Stimulated activated CD8-positive, alpha-beta memory T cell treated with anti-CD3 and anti-CD28 coated beads, Interleukin-7, amount 100 ng/mL, for 24 hours (primary cell): ENCODE measurements around the gene TNS3.

Experiments
- DNase-seq: peaks from one replicate; pipeline ENCODE4 v3.0.0-alpha.2; 2020; ENCODE audit warnings: low read depth

TNS3 gene

DNA sequence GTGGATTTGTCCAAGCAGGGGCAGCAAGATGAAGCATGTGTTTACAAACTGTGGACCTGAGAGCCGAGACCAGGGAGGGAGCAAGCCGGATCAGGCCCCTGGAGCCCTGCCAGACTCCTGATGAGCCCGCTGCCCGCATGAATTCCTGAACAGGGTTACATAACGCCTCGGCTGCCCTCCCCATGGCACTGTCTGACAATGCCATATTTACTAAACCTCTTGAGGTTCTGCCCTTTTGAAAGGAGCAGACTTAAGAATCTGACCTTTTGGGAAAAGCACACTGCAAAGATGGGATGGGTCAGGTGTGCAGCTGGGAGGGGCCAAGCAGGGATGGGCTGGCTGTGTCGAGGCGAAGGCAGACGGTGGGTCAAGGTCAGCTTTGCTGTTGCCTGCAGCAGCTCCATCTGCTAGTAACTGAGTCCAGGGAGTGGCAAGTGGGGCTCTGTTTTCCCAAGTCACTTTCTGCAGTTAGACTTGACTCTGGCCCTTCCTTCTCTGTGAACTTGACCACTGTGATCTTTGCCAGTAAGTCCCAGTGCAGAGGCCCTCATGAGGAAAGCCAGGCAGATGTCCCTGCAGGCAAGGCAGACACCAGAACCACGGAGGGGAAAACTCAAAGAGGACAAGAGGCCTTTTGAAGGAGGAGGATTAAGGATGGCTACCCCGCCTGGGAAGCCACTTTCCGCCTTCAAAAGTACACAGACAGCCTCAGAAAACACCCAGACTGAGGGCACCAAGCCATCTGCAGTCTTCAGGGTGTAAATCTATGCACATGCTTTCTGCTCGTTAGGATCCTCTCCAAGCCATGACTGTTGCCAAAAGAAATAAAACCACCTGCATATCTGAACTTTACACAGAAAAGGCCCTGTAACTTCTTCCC lies 175.8 kb downstream of the TNS3 start:
- DNase-seq = no peak

- no peak for DNase-seq
Observed at GRCh38 chr7:47405286-47405904, 176.5 kb downstream of the TNS3 start.

DNA sequence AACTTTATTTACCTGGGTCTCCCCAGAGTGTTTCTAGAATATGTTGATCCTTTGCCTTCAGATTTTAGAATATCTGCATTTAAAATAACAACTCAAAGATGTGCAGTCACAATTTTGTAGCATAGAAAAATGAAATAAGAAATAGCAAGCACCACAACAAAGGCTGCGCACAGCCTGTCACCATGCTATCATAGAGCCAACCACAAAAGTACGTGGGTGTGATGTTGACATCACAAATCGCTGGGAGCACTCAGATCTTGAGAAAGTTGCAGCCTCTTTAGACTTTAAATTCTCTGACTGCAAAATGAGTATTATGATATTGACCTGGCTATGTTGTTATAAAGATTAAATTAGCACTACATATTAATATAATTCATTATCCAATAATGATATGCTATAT lies 177.9 kb downstream of the TNS3 start:
- no peak for DNase-seq

- no peak for DNase-seq
Observed at GRCh38 chr7:47402941-47403866, 178.7 kb downstream of the TNS3 start.

DNA sequence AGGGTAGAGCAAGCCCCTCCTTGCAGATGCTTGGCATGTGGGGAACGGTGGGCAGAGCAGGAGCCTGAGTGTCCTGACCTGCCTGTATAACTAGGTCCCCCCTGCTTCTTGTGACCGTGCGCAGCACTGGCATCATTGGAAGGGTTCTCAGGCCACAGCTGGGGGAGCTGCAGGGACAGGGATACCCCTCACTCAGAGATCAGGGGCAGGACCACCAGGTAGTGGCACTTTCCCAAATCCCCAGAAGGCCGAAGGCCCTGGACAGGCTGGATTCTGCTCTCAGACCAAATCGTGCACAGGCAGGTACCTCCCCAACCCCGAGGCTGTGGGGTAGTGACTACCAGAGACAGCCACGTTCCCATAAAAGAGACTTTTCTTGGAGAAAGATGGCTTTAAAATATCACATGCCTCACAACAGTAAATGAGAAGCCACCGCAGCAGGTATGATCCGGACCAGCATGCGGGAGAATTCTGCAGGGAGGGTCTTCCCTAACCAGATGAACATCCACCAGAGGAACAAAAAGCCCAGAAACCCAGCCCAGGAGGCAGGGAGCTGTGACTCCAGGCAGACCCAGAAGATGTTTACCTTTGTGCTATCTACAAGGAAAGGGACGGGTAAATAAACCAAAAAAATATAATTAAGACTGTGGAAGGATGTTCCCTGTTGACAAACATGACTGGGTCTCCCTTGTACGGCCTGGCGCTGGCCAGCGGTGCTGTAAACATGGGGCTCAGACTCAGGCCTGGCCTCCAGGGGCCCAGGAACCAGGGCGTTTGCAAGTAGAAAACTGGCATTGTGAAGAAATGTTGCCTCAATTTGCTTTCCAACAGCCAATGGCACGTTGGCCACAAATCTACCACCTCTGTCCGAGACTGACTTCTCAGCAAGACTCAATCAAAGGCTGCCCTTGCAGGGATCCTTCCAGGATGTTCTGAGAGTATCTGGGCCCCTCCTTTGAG lies 180.0 kb downstream of the TNS3 start:
- no peak for DNase-seq

- no peak for DNase-seq
Observed at GRCh38 chr7:47400741-47401206, 181.1 kb downstream of the TNS3 start.

DNA sequence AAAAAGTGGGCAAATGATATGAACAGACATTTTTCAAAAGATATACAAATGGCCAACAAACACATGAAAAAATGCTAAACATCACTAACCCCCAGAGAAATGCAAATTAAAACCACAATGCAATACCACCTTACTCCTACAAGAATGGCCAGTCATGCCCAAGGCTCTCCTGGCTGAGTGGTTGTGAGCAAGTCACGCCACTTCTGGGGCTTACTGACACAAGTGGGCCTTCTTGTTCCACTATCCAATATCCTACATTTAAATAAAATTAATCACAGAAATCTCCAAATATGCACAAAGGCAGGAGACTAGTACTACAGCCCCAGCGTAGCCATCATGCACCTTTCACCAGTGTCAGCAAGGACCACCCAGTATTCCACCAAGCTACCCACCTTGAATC lies 181.9 kb downstream of the TNS3 start:
- no peak for DNase-seq

GRCh38 chr7:47394751-47395252 lies 187.1 kb downstream of the TNS3 start:
- no peak for DNase-seq

DNA sequence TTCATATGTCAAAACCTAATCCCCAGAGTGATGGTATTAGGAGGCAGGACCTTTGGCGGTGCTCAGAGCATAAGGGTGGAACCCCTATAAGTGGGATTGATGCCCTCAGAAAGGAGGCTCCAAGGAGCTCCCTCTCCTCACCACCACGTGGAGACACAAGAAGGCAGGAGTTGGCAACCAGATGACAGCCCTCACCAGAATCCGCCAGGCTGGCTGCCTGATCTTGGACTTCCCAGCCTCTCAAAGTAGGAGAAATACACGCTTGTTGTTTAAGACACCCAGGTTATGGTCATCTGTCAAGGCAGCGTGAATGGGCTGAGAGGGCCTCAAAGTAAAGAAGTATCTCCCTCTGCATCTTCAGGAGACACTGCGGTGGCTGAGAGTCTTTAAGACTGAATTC lies 187.7 kb downstream of the TNS3 start:
- no peak for DNase-seq

- no peak for DNase-seq
Observed at GRCh38 chr7:47393406-47393805, 188.5 kb downstream of the TNS3 start.

GRCh38 chr7:47392241-47392759 lies 189.6 kb downstream of the TNS3 start:
- no peak for DNase-seq

DNA sequence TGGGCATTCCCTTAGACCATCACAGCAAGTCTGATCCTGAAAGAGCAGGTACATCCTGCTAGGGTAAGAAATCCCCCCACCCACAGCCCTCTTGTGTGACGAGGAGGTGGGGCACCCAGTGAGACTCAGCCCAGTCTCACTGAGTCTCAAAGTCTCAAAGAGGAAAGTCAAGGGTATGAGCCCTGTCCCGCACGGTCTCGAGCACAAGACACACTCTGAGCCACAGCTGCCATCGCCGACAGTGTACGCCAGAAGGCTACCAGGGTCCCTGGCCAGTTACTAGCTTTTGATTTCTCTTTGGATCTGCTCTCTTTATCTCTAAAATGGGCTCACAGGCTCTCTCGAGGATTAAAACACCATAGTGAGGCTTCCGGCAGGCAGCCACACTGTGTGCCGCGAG lies 190.2 kb downstream of the TNS3 start:
- no peak for DNase-seq

- no peak for DNase-seq
Observed at GRCh38 chr7:47390914-47391313, 191.0 kb downstream of the TNS3 start.

DNA sequence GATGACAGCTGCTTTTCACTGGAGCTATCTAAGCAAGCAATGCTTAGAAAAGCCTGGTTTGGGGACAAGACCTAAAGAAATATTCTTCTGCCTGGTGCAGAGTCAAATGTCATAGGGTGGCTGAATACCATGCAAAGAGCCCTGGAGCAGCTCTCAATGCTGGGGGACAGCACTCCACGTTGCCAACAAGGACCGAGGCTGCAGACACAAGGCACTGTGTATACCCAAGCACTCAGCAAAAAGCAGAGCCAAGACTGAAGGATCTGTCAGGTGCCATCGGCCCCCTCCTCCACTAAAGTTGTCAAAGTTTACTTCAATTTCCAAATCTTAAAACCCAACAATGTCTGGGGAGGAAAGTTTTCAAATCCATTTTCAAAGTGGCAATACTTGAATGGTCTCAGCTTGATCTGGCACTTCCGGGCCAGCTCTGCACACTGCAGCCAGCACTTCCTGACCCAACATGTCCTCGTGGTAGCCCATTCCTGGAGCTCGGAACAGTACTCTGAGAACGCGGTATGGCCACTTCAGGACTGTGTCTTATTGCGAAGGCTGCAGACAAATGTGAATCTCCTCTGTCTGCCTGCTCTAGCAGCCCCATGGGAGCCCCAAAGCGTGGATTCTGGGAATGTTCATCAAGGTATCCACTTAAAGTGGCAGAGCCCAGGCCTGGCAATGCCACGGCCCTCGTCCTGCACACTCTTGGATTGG lies 191.8 kb downstream of the TNS3 start:
- DNase-seq = no peak

GRCh38 chr7:47389171-47389922 lies 192.6 kb downstream of the TNS3 start:
- DNase-seq = no peak

DNA sequence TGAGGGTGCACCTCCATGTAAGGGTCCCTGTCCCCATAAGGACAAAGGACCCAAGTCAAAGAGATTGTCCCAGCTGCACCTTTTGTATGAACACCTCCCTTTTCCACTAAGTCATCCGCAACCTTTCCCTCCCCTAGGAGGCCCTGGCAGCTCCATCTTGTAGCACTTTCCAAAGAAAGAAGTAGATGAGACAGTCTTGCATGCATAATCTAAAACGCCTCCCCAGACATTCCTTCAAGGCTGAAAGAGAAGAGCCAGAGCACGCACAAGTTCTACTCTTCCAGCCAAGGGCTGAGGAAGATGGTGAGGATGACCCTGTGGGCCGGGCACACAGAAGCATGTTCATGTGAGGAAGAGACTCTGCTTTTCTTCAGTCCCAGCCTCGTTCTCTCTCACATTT lies 194.4 kb downstream of the TNS3 start:
- no peak for DNase-seq

GRCh38 chr7:47386273-47386835 lies 195.6 kb downstream of the TNS3 start:
- DNase-seq = no peak

- DNase-seq = no peak
Observed at GRCh38 chr7:47385536-47386125, 196.3 kb downstream of the TNS3 start.
